ENCODE measurements around the gene SLC25A1. TPM values are rescaled to one million over a fixed set of nuclear protein-coding genes. Genes with fewer than 3 reads are reported as not detected.

The SLC25A1 gene
- total and polyA plus RNA-seq, 2 donors from 2014 or later: 62.6 to 128 TPM

DNA sequence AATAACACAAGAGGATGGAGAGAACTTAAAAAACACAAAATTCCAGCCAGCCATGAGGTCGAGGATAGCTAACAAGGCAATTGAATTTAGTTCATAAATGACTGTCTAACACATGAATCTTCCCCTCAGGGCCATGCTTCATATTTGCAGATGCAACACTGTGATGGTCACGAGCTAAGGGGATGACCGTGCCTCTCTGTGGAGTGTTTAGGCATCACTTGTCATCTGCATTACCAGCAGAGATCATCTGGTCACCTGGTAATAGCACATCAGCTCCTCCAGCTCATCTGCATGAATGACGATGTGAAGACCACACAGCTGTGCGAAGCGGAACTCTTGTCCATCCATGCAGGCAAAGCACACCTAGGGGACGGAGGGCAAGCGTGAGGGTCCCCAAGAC is 20.9 kb upstream of the SLC25A1 start:
- DNase-seq (no peak), FAIRE-seq (no peak)
- H3K27me3 ChIP-seq (ENCODE audit: control insufficient read depth, insufficient read depth, low read length): no peaks in the 10 kb centered on the region
- H3K9me3 ChIP-seq (ENCODE audit: control insufficient read depth in 2 of 3, insufficient read depth in 1 of 3, low read length in 3 of 3): no peaks in the 10 kb centered on the region
- no peak overlapping the region for H3K4me3 ChIP-seq (ENCODE audit: low read length in 3 of 3)
- TF ChIP-seq, protein P1, sequence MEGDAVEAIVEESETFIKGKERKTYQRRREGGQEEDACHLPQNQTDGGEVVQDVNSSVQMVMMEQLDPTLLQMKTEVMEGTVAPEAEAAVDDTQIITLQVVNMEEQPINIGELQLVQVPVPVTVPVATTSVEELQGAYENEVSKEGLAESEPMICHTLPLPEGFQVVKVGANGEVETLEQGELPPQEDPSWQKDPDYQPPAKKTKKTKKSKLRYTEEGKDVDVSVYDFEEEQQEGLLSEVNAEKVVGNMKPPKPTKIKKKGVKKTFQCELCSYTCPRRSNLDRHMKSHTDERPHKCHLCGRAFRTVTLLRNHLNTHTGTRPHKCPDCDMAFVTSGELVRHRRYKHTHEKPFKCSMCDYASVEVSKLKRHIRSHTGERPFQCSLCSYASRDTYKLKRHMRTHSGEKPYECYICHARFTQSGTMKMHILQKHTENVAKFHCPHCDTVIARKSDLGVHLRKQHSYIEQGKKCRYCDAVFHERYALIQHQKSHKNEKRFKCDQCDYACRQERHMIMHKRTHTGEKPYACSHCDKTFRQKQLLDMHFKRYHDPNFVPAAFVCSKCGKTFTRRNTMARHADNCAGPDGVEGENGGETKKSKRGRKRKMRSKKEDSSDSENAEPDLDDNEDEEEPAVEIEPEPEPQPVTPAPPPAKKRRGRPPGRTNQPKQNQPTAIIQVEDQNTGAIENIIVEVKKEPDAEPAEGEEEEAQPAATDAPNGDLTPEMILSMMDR (IDR thresholded peaks at IDR 0.05; ENCODE audit: borderline replicate concordance, extremely low read depth, insufficient read depth): no peak
- intact Hi-C loops (cut with DNase I): no loop called here
- peaks cover 0 to 3% (median 2%) of the 10 kb centered on the region in 3 donors for H3K36me3 ChIP-seq (ENCODE audit: control insufficient read depth in 2 of 3, insufficient read depth in 3 of 3, low read length in 3 of 3)
- H3K27ac ChIP-seq (ENCODE audit: low read depth in 2 of 2, low read length in 2 of 2): no peak overlapping the region
- H3K9ac ChIP-seq (ENCODE audit: low read length in 3 of 3): no peak overlapping the region
- no peaks in the 10 kb centered on the region for H3K4me1 ChIP-seq (ENCODE audit: control insufficient read depth in 2 of 3, insufficient read depth in 2 of 3, low read depth in 1 of 3, low read length in 3 of 3)

DNA sequence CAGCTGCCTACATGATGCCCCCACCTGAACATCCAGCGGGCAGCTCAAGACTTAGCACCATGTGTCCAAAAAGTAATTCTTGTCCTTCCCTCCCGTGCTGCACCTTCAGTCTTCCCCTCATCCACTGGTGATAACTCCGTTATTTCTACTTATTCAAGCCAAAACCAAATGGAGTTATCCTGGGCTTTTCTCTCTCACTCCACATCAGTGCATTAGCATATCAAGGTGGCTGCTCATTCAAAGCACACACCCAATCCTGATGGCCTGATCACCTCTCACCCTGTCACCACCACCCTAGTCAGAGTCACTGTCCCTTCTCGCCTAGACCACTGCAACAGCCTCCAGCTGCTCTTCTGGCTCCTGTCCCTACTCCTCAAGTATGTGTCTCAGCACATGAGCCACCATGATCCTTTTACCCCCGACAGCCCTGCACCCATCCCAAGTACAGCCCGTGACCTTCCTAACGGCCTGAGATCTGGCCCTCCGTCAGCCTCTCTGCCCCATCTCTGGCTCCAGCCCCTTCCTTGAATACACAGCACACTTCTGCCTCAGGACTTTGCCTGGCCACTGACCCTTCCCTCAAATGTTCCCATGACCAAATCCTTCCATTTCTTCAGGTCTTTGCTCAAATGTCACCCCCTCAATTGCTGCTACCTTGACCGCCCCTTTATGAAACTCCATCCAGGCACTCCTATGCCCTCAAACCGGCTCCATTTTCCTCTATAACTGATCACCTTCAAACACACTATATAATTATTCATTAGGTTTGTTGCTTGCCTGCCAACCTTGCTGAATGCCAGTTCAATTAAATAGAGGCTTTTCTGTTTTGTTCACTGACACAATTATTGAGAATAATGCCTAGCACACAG is 19.7 kb upstream of the SLC25A1 start:
- H3K9ac ChIP-seq (ENCODE audit: low read length in 3 of 3): no peak overlapping the region
- DNase-seq: no peak
- no peaks in the 10 kb centered on the region for H3K27me3 ChIP-seq (ENCODE audit: control insufficient read depth, insufficient read depth, low read length)
- H3K9me3 ChIP-seq (ENCODE audit: control insufficient read depth in 2 of 3, insufficient read depth in 1 of 3, low read length in 3 of 3): no peaks in the 10 kb centered on the region
- TF ChIP-seq, protein P1 (IDR thresholded peaks at IDR 0.05; ENCODE audit: borderline replicate concordance, extremely low read depth, insufficient read depth): no peak
- intact Hi-C loops (cut with DNase I): no loop called here
- no peaks in the 10 kb centered on the region for H3K4me1 ChIP-seq (ENCODE audit: control insufficient read depth in 2 of 3, insufficient read depth in 2 of 3, low read depth in 1 of 3, low read length in 3 of 3)
- no peak overlapping the region for H3K4me3 ChIP-seq (ENCODE audit: low read length in 3 of 3)
- H3K36me3 ChIP-seq (ENCODE audit: control insufficient read depth in 2 of 3, insufficient read depth in 3 of 3, low read length in 3 of 3): peaks cover 0 to 3% (median 2%) of the 10 kb centered on the region in 3 donors
- no peak overlapping the region for H3K27ac ChIP-seq (ENCODE audit: low read depth in 2 of 2, low read length in 2 of 2)
- no peak for FAIRE-seq

DNA sequence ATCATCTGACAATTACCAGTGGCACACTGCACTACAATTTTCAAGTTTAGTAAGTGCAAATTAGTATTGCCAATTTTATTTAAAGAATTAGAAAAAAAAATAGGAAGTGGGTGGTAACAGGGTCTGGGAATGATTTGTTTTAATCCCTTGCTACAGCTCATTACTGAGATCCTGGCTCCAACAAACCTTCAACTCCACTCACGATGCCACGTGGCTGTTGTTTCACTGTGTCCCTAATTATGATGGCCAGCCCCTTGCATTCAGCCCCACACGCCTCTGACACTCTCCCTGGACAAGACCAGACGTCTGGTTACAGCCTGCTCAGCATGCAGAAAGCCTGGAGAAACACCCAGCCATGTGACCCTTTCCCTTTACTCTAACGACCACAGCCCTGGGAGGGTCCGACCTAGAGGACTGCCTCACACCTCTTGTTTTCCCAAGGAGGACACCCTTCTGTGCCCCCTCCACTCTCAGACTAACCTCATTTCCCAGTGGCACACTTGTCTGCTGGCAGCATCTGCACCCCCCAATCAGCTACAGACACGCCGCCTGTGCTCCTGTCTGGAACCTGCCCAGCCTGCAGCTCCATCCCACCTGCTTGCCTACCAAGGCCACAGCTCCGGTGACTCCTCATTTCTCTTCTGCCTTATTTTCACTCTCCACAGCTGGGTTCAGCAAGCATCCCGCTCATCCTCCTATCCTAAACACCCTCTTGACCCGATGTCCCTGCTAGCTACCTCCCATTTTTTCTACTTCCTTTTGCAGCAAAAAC is 18.5 kb upstream of the SLC25A1 start:
- Histone ChIP-seq H3K27ac (ENCODE audit: low read depth in 2 of 2, low read length in 2 of 2) (no peak overlapping the region), H3K4me3 (ENCODE audit: low read length in 3 of 3) (no peak overlapping the region), H3K27me3 (ENCODE audit: control insufficient read depth, insufficient read depth, low read length) (no peaks in the 10 kb centered on the region), H3K9me3 (ENCODE audit: control insufficient read depth in 2 of 3, insufficient read depth in 1 of 3, low read length in 3 of 3) (no peaks in the 10 kb centered on the region), H3K9ac (ENCODE audit: low read length in 3 of 3) (no peak overlapping the region), H3K4me1 (ENCODE audit: control insufficient read depth in 2 of 3, insufficient read depth in 2 of 3, low read depth in 1 of 3, low read length in 3 of 3) (no peaks in the 10 kb centered on the region), H3K36me3 (ENCODE audit: control insufficient read depth in 2 of 3, insufficient read depth in 3 of 3, low read length in 3 of 3) (peaks cover 0 to 3% (median 2%) of the 10 kb centered on the region in 3 donors)
- TF ChIP-seq, protein P1 (IDR thresholded peaks at IDR 0.05; ENCODE audit: borderline replicate concordance, extremely low read depth, insufficient read depth): no peak
- intact Hi-C loops (cut with DNase I): no loop called here
- no peak for FAIRE-seq
- DNase-seq: peak in 1 of 5 donors; percentile 11
